Naive thymus-derived CD8-positive, alpha-beta T cell (primary cell): Measurements from ENCODE around the gene C1orf174. TPM values are rescaled to one million over a fixed set of nuclear protein-coding genes. Genes with fewer than 3 reads are reported as not detected.

Source experiments
- ATAC-seq, 2 donors: fragments of 150-1000 bp; cut with Tn5 transposase in 1 of 2; sonication (Bioruptor Pico), chemical (Tn5 transposase) in 1 of 2; 1 replicate in 1 of 2; 2 replicates in 1 of 2; pipeline ENCODE4 v1.10.0; 2021; ENCODE audit warnings: mild to moderate bottlenecking in 2 of 2, moderate library complexity in 2 of 2
- POLR2A ChIA-PET: fragments of 350-600 bp; sonication (Branson Sonifier 250); formaldehyde crosslinking; loops from one replicate; lab custom pipeline; 2021; ENCODE audit warnings: antibody characterized with exemption; lab: Charles Lee
- DNase-seq, 10 donors: peaks; one replicate each; pipeline versions ENCODE4 v3.0.0 to v3.0.0-alpha.2; 2020 to 2022
- H3K27ac Mint-ChIP-seq, 10 donors: one replicate each; pipeline ENCODE4 v1.8.0; 2020 to 2022; ENCODE audit warnings: mild to moderate bottlenecking in 10 of 10, mixed read lengths in 10 of 10, moderate library complexity in 4 of 10, inconsistent platforms in 1 of 10
- H3K27me3 Mint-ChIP-seq, 5 donors: one replicate each; pipeline ENCODE4 v1.8.0; 2021 to 2022; ENCODE audit warnings: mixed read lengths in 5 of 5
- H3K36me3 Mint-ChIP-seq, 3 donors: one replicate each; pipeline ENCODE4 v1.8.0; 2020 to 2022; ENCODE audit warnings: mixed read lengths in 3 of 3, mild to moderate bottlenecking in 2 of 3, inconsistent platforms in 1 of 3
- H3K4me1 Mint-ChIP-seq, 4 donors: one replicate each; pipeline ENCODE4 v1.8.0; 2021 to 2022; ENCODE audit warnings: mixed read lengths in 4 of 4
- H3K4me3 Mint-ChIP-seq, 10 donors: one replicate each; pipeline ENCODE4 v1.8.0; 2020 to 2022; ENCODE audit warnings: mild to moderate bottlenecking in 10 of 10, mixed read lengths in 10 of 10, moderate library complexity in 6 of 10, inconsistent platforms in 1 of 10
- H3K9me3 Mint-ChIP-seq, 9 donors: one replicate each; pipeline ENCODE4 v1.8.0; 2020 to 2022; ENCODE audit warnings: mixed read lengths in 9 of 9, mild to moderate bottlenecking in 3 of 9, inconsistent platforms in 1 of 9, moderate library complexity in 1 of 9
- polyA plus RNA-seq, 3 donors: library from polyadenylated mRNA; unstranded; fragments of 300-500 nt; fragmentation: Illumina TruSeq; gene quantifications; one replicate each; pipeline ENCODE4 v1.2.3, GENCODE V29; 2021
- total RNA-seq, 8 experiments: library from RNA in 2 of 8; stranded (reverse) in 2 of 8; gene quantifications; one replicate each; pipeline ENCODE4 v1.2.3 and lab custom pipeline; 2021 to 2026

C1orf174 gene
- total and polyA plus RNA-seq, 5 experiments from 2014 or later: 16.4 to 29.9 (median 27.6) TPM

DNA sequence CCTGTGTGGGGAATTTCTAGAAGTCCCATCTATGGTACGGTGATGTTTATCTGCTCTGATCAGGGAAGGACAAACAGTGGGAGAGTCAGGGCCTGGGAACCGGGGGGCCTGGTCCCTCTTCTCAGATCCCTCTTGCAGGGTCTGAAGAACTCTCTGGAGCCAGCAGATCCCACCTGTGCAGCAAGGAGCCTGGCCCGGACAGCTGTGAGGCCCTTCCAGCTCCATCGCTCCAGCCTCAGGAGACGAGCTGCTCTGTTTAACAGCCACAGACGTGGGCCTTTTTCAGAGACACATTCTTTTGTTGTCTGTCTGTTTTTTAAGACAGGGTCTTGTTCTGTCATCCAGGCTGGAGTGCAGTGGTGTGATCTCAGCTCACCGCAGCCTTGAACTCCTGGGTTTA, 14.5 kb downstream of the C1orf174 start:
- H3K4me1 Mint-ChIP-seq: peaks cover 8 to 25% (median 15%) of the 10 kb centered on the region in 4 donors
- H3K36me3 Mint-ChIP-seq: peaks cover 5 to 73% (median 26%) of the 10 kb centered on the region in 3 donors
- H3K27me3 Mint-ChIP-seq: no peaks in the 10 kb centered on the region
- H3K9me3 Mint-ChIP-seq: no peaks in the 10 kb centered on the region
- no peak for DNase-seq
- H3K27ac Mint-ChIP-seq: no peak overlapping the region
- no peak overlapping the region for H3K4me3 Mint-ChIP-seq
- ATAC-seq: no peak
- POLR2A ChIA-PET: interaction anchor here (0.5 kb wide), 1 partner anchor 82 kb away, joined by 3 read pairs; no protein-coding TSS in a partner anchor

DNA sequence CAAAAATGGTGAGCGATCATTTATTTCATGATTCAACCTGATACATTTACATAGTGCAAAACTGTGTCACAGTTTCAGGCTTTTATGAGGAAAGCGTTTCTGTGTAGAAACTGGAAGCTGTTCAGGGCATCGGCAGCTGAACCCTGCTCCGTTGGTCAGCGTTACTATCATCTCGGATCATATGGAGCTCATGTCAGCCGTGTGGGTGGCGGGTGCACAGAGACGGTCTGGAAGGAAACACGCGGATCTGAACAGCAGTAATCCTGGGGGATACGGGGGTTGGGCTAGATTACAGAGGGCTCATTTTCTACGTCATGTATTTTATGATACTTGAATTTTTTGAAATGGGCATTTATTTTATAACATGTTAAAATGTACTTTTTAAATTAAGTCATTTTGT, 15.1 kb downstream of the C1orf174 start:
- DNase-seq (no peak), ATAC-seq (no peak)
- Mint-ChIP-seq H3K36me3 (peaks cover 3 to 68% (median 27%) of the 10 kb centered on the region in 3 donors), H3K27me3 (no peaks in the 10 kb centered on the region), H3K4me3 (no peak overlapping the region), H3K4me1 (peaks cover 8 to 22% (median 13%) of the 10 kb centered on the region in 4 donors), H3K27ac (peak overlapping the region in 2 of 10 donors; percentile 41), H3K9me3 (no peaks in the 10 kb centered on the region)
- POLR2A ChIA-PET: interaction anchor here (1.4 kb wide), 1 partner anchor 15 kb away, joined by 3 read pairs; the partner anchor contains the start of gene C1orf174

DNA sequence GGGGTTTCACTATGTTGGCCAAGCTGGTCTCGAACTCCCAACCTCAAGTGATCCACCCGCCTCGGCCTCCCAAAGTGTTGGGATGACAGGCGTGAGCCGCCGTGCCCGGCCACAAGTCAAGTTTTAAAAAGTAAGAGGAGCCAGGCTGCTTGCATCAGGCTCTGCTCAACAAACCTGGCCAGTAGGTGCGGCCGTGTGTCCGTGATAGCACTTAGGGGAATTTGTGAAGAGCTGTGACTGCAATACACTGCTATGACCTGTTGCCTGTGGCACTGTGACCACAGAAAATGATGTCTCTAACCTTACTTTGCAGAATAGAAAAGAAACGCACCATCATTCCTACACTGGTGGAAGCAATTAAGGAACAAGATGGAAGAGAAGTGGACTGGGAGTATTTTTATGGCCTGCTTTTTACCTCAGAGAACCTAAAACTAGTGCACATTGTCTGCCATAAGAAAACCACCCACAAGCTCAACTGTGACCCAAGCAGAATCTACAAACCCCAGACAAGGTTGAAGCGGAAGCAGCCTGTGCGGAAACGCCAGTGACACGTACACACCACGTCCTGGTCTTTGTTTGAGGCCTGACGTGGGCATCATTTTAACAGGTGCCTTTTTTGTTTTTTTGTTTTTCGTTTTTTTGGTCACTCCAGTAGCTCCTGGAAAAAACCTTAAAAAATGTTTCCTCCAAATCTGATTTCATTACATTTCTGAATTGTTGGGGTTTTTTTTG, 16.7 kb downstream of the C1orf174 start:
- Mint-ChIP-seq H3K27me3 (no peaks in the 10 kb centered on the region), H3K9me3 (peaks cover 0 to 4% (median 0%) of the 10 kb centered on the region in 9 donors), H3K4me3 (no peak overlapping the region), H3K36me3 (peaks cover 14 to 69% (median 35%) of the 10 kb centered on the region in 3 donors), H3K27ac (peak overlapping the region in 7 of 10 donors; percentile 14 to 85 (median 74)), H3K4me1 (peaks cover 8 to 17% (median 11%) of the 10 kb centered on the region in 4 donors)
- DNase-seq (peak in 1 of 10 donors; percentile 19), ATAC-seq (peak; percentile 49 to 60)
- POLR2A ChIA-PET: interaction anchor here (0.8 to 1.4 kb wide), 2 partner anchors 16 to 25 kb away, joined by 3 read pairs; partner anchors contain the start of gene C1orf174

GRCh38 chr1:3881193-3881480, 18.9 kb downstream of the C1orf174 start:
- ATAC-seq: peak; percentile 64 to 72
- H3K27me3 Mint-ChIP-seq: no peaks in the 10 kb centered on the region
- H3K4me1 Mint-ChIP-seq: peaks cover 6 to 17% (median 10%) of the 10 kb centered on the region in 4 donors
- POLR2A ChIA-PET: interaction anchor here (2.8 kb wide), 1 partner anchor 23 kb away, joined by 7 read pairs; the partner anchor contains the start of genes CEP104 and DFFB
- H3K4me3 Mint-ChIP-seq: peak overlapping the region in 4 of 10 donors; percentile 33 to 69 (median 41)
- peak overlapping the region; percentile 35 to 89 (median 71) for H3K27ac Mint-ChIP-seq
- peak in 2 of 10 donors; percentile 22 to 47 for DNase-seq
- peaks cover 14 to 69% (median 34%) of the 10 kb centered on the region in 3 donors for H3K36me3 Mint-ChIP-seq
- peaks cover 0 to 4% (median 0%) of the 10 kb centered on the region in 9 donors for H3K9me3 Mint-ChIP-seq

DNA sequence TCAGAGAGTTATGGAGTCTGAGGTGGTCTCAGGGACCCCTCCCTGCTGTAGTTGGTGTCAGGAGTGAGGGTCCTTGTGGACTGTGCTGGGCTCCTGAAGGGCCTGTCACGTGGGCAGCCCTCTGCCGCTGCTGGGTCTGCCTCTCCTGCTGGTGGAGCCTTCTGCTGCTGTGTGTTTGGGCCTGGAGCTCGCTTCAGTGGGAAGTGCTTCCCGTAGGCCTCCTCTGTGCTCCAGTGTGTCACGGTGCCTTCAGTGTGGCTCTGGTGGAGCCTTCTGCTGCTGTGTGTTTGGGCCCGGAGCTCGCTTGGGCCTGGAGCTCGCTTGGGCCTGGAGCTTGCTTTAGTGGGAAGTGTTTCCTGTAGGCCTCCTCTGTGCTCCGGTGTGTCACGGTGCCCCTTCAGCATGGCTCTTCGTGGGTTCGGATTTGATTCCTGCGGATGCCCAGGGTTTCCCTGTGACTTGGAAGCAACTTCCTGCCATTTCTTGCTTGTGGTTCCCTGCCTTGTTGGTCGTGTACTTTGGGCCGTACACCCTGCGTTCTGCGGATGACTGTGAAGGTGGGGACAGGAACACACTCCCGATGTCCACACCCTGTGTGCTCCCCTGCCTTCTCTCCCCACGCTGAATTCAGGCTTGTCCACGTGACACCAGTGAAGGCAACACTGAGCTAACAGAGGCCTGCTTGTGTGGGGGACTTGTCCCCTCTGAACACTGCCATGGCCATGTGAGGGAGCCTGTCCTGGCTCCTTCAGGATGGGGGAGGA, 19.5 kb downstream of the C1orf174 start:
- Mint-ChIP-seq H3K27me3 (no peaks in the 10 kb centered on the region), H3K9me3 (peaks cover 0 to 4% (median 0%) of the 10 kb centered on the region in 9 donors), H3K36me3 (peaks cover 14 to 70% (median 38%) of the 10 kb centered on the region in 3 donors), H3K4me3 (peak overlapping the region in 2 of 10 donors; percentile 47 to 49), H3K27ac (peak overlapping the region in 9 of 10 donors; percentile 15 to 89 (median 75)), H3K4me1 (peaks cover 6 to 17% (median 10%) of the 10 kb centered on the region in 4 donors)
- DNase-seq (no peak), ATAC-seq (no peak)
- POLR2A ChIA-PET: interaction anchor here (2.8 kb wide), 1 partner anchor 23 kb away, joined by 7 read pairs; the partner anchor contains the start of genes CEP104 and DFFB

GRCh38 chr1:3879787-3880428, 20.2 kb downstream of the C1orf174 start:
- ATAC-seq: no peak
- H3K27me3 Mint-ChIP-seq: no peaks in the 10 kb centered on the region
- peaks cover 14 to 72% (median 41%) of the 10 kb centered on the region in 3 donors for H3K36me3 Mint-ChIP-seq
- peak overlapping the region in 2 of 10 donors; percentile 43 to 59 for H3K27ac Mint-ChIP-seq
- H3K4me3 Mint-ChIP-seq: no peak overlapping the region
- H3K4me1 Mint-ChIP-seq: peaks cover 6 to 17% (median 10%) of the 10 kb centered on the region in 4 donors
- peaks cover 0 to 4% (median 0%) of the 10 kb centered on the region in 9 donors for H3K9me3 Mint-ChIP-seq
- POLR2A ChIA-PET: interaction anchor here (2.8 kb wide), 1 partner anchor 22 kb away, joined by 7 read pairs; the partner anchor contains the start of genes CEP104 and DFFB
- DNase-seq: no peak

DNA sequence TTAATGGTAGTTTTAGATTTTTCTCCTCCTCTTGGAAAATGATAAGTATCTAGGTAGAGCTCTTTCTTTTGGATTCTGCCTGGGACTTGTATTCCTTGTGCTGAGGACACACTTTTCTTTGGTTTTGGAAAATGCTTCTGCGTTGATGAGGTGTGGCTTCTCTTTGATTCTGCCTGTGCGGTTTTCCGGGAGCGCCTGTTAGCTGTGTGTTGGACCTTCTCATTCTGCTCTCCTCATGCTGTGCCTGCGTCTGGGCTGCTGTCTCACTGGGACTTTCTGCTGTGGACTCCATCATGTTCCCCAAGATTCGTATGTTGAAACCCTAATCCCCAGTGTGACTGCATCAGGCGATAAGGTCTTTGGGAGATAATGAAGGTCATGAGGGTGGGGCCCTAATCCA, 21.0 kb downstream of the C1orf174 start:
- peaks cover 14 to 67% (median 40%) of the 10 kb centered on the region in 3 donors for H3K36me3 Mint-ChIP-seq
- DNase-seq: no peak
- ATAC-seq: no peak
- H3K4me1 Mint-ChIP-seq: peaks cover 6 to 17% (median 10%) of the 10 kb centered on the region in 4 donors
- POLR2A ChIA-PET: no interaction called here
- H3K4me3 Mint-ChIP-seq: no peak overlapping the region
- H3K27me3 Mint-ChIP-seq: no peaks in the 10 kb centered on the region
- H3K27ac Mint-ChIP-seq: peak overlapping the region in 2 of 10 donors; percentile 34 to 48
- H3K9me3 Mint-ChIP-seq: peaks cover 0 to 4% (median 0%) of the 10 kb centered on the region in 9 donors

DNA sequence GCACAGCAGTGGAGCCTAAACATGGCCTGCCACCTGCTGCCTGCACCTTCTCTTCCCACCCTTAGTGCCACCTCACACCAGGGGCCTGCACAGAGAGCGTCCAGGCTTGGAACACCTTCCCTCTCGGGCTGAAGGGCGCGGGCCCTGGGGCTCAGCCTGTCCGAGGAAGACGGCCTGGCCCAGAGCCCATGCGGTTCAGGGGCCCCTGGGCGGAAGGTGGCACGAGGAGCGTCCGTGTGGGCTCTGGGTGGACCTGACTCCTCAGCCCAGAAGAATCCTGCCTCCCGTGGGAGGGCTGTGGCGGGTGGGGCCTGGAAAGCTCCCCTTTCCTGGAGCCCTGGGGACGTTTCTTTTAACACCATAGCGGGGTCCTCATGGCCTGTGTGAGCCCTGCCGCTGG, 23.4 kb downstream of the C1orf174 start:
- Mint-ChIP-seq H3K4me1 (peaks cover 3 to 11% (median 8%) of the 10 kb centered on the region in 4 donors), H3K9me3 (peaks cover 0 to 4% (median 0%) of the 10 kb centered on the region in 9 donors), H3K36me3 (peaks cover 14 to 71% (median 42%) of the 10 kb centered on the region in 3 donors), H3K27me3 (no peaks in the 10 kb centered on the region), H3K27ac (no peak overlapping the region), H3K4me3 (no peak overlapping the region)
- POLR2A ChIA-PET: no interaction called here
- DNase-seq: no peak
- no peak for ATAC-seq

DNA sequence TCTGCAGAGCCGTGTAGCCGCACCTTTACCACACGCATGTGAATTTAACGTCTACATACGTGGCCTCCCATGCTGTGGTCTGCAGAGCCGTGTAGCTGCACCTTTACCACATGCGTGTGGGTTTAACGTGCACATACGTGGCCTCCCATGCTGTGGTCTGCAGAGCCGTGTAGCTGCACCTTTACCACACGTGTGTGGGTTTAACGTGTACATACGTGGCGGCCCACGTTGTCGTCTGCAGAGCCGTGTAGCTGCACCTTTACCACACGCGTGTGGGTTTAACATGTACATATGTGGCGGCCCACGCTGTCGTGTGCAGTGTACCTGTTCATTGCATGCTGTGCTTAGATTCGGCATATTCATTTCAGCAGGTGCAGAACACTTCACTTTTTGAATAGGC, 25.3 kb downstream of the C1orf174 start:
- Mint-ChIP-seq H3K4me3 (no peak overlapping the region), H3K4me1 (no peaks in the 10 kb centered on the region), H3K27me3 (no peaks in the 10 kb centered on the region), H3K36me3 (peaks cover 12 to 82% (median 33%) of the 10 kb centered on the region in 3 donors), H3K9me3 (peaks cover 0 to 4% (median 0%) of the 10 kb centered on the region in 9 donors), H3K27ac (no peak overlapping the region)
- POLR2A ChIA-PET: no interaction called here
- DNase-seq: no peak
- ATAC-seq: no peak

DNA sequence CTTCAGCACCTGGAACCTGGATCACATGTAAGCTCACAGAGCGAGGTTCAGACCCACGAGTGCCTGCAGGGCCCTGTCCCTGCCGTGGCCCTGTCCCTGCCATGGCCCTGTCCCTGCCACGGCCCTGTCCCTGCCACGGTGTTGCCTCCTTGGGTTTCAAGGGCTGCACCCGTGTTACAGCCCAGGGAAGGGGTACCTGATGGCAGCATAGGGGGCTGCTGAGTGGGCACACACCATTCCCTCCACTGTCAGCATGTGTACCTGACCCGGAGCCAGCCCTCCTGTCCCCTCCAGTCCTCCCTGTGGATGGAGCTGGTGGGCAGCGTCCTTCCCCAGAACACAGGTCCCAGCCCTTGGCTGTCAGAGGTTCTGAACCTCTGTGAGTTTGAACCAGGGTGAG, 27.5 kb downstream of the C1orf174 start:
- POLR2A ChIA-PET: no interaction called here
- no peaks in the 10 kb centered on the region for H3K9me3 Mint-ChIP-seq
- no peaks in the 10 kb centered on the region for H3K27me3 Mint-ChIP-seq
- no peaks in the 10 kb centered on the region for H3K4me1 Mint-ChIP-seq
- H3K4me3 Mint-ChIP-seq: no peak overlapping the region
- H3K27ac Mint-ChIP-seq: no peak overlapping the region
- DNase-seq (no peak), ATAC-seq (no peak)
- peaks cover 0 to 75% (median 19%) of the 10 kb centered on the region in 3 donors for H3K36me3 Mint-ChIP-seq

DNA sequence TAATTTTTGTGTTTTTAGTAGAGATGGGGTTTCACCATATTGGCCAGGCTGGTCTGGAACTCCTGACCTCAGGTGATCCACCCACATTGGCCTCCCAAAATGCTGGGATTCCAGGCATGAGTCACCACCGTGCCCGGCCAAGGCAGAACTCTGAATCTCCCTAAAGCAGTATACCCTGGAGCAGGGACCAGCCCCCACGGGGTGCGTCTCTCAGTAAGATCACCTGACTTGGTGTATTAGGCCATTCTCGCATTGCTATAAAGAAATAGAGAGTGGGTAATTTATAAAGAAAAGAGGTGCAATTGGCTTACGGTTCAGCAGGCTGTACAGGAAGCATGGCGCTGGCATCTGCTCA, 28.6 kb downstream of the C1orf174 start:
- no peak for ATAC-seq
- POLR2A ChIA-PET: no interaction called here

GRCh38 chr1:3869751-3870301, 30.2 kb downstream of the C1orf174 start:
- no peaks in the 10 kb centered on the region for H3K9me3 Mint-ChIP-seq
- H3K4me1 Mint-ChIP-seq: peaks cover 0 to 8% (median 3%) of the 10 kb centered on the region in 4 donors
- H3K27ac Mint-ChIP-seq: no peak overlapping the region
- ATAC-seq (no peak), DNase-seq (no peak)
- no peaks in the 10 kb centered on the region for H3K27me3 Mint-ChIP-seq
- peaks cover 0 to 69% (median 12%) of the 10 kb centered on the region in 3 donors for H3K36me3 Mint-ChIP-seq
- no peak overlapping the region for H3K4me3 Mint-ChIP-seq
- POLR2A ChIA-PET: no interaction called here

More for the DNA sequence above, 28.6 kb downstream of the C1orf174 start:
- no peak overlapping the region for H3K4me3 Mint-ChIP-seq
- H3K27ac Mint-ChIP-seq: peak overlapping the region in 1 of 10 donors; percentile 15
- no peak for DNase-seq
- peaks cover 0 to 3% (median 0%) of the 10 kb centered on the region in 4 donors for H3K4me1 Mint-ChIP-seq
- no peaks in the 10 kb centered on the region for H3K27me3 Mint-ChIP-seq
- peaks cover 0 to 79% (median 21%) of the 10 kb centered on the region in 3 donors for H3K36me3 Mint-ChIP-seq
- H3K9me3 Mint-ChIP-seq: no peaks in the 10 kb centered on the region
